Esophagus muscularis mucosa (tissue), 4 donors: ENCODE measurements around the gene ASPHD2.

Experiments
- EP300 ChIP-seq: sonication (generic); formaldehyde crosslinking; IDR thresholded peaks from one replicate; pipeline ENCODE4 v1.6.1; 2017; ENCODE audit warnings: antibody characterized with exemption
- POLR2A ChIP-seq: fragments of 450-650 bp; IDR thresholded peaks from one replicate; pipeline ENCODE4 v1.6.1; 2017; ENCODE audit warnings: antibody characterized with exemption, moderate library complexity, mild to moderate bottlenecking, low read depth
- POLR2AphosphoS5 ChIP-seq, 2 donors: sonication (generic); formaldehyde crosslinking; IDR thresholded peaks; one replicate each; pipeline ENCODE4 v1.6.1; 2017; ENCODE audit warnings: antibody characterized with exemption in 2 of 2
- TF ChIP-seq, protein P1 (sequence below), 3 experiments: fragments of 200-600 bp in 2 of 3; fragments of 450-650 bp in 1 of 3; sonication (generic) in 2 of 3; IDR thresholded peaks; one replicate each; pipeline ENCODE4 v1.5.1; 2017 to 2019; ENCODE audit warnings: antibody characterized with exemption in 3 of 3, mild to moderate bottlenecking in 2 of 3, moderate library complexity in 1 of 3

DNA sequence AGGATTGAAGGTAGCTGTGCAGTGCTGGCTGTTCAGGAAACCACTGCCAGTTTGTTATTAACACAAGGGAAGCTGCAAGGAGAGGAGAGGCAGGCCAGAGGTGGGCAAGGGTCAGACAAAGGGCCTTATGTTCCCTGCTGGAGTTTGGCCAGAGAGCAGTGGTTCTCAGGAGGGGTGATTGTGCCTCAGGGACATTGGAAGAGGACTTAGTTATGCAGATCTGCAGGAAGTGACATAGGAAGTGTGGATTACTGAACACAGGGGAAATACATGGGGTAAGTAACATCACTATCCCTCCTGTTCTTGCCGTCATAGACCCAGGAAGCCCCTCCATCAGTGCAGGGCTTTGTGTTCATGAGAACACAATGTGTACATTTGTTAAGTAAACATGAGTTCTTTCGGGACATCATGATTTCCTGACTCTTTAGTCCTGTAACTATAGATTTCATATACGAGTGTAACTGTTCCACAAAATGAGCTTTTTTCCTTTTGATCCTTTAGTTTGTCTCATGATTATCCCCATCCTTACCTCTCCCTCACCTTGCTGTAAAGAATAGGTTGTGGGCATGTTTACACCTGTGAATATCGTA is 60.5 kb downstream of the ASPHD2 start:
- TF ChIP-seq, protein P1, sequence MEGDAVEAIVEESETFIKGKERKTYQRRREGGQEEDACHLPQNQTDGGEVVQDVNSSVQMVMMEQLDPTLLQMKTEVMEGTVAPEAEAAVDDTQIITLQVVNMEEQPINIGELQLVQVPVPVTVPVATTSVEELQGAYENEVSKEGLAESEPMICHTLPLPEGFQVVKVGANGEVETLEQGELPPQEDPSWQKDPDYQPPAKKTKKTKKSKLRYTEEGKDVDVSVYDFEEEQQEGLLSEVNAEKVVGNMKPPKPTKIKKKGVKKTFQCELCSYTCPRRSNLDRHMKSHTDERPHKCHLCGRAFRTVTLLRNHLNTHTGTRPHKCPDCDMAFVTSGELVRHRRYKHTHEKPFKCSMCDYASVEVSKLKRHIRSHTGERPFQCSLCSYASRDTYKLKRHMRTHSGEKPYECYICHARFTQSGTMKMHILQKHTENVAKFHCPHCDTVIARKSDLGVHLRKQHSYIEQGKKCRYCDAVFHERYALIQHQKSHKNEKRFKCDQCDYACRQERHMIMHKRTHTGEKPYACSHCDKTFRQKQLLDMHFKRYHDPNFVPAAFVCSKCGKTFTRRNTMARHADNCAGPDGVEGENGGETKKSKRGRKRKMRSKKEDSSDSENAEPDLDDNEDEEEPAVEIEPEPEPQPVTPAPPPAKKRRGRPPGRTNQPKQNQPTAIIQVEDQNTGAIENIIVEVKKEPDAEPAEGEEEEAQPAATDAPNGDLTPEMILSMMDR (IDR thresholded peaks at IDR 0.05): no peak
- no peak for TF ChIP-seq POLR2AphosphoS5 (IDR thresholded peaks at IDR 0.05)
- no peak for TF ChIP-seq EP300
- no peak for TF ChIP-seq POLR2A
